Epidermal melanocyte (primary cell): ENCODE data around the gene DBH.

Experiments used
- DNase-seq: peaks from one replicate; pipeline ENCODE4 v3.0.0; 2011; ENCODE audit warnings: low spot score; ENCODE audit not compliant: insufficient read length

The DBH gene

DNA sequence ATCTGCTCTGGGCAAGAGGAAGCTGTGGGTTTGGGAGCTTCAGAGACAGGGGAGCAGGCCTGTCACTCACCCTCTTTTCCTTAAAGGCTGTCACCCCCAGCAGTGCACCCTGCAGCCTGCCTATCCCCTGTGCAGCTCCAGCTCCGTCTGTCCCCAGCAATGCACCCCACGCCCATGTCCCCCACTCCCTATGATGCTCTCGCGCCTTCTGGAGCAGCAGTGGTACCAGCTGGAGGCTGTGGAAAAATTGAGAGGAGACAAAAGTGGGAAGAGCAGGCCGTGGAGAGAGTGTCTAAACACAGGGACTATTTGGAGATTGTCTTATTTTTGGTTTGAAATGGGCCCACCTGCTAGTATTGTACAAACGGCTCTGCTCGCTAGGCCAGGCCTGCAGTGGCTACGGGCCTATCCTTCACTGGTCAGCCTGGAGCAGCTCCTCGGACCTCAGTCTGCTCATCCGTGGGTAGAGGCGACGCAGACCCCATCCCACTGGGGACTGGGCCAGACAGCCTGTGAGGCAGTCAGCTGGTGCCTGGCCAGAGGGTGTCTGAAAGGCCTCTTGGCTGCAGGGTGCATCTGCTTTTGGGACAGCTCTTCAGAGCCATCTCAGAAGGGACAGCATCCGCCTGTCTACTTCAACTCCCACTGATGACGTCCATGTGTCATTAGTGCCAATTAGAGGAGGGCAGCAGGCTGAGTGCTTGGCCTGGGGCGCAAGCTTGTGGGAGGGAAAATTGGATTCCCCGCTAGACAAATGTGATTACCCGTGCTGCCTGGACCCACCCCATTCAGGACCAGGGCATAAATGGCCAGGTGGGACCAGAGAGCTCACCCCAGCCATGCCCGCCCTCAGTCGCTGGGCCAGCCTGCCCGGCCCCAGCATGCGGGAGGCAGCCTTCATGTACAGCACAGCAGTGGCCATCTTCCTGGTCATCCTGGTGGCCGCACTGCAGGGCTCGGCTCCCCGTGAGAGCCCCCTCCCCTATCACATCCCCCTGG lies at the start of gene DBH:
Gene DBH, plus strand, starts transcription at position 831 of the 999 bp plus-strand sequence. Its CDS starts 9 bp downstream, at position 840.
- no peak for DNase-seq

DNA sequence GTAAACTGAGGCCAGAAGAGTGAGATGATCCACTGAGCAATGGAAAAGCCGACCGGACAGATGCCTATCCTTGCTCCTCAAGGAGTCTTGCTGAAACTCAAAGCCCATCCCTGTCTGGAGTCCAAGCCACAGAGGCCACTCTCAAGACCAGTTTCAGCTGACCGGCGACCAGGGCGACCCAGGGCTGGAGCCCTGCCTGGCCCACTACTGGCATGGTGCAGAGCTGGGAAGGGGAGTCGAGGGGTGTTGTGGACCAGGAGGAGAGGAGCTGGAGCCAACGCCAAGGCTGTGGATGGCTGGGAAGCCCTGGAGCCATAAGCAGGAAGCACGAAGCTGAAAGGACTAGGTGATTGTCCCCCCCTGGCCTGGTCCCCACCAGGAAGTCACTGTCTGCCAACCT lies 49.1 kb upstream of the DBH start:
- DNase-seq: no peak

DNA sequence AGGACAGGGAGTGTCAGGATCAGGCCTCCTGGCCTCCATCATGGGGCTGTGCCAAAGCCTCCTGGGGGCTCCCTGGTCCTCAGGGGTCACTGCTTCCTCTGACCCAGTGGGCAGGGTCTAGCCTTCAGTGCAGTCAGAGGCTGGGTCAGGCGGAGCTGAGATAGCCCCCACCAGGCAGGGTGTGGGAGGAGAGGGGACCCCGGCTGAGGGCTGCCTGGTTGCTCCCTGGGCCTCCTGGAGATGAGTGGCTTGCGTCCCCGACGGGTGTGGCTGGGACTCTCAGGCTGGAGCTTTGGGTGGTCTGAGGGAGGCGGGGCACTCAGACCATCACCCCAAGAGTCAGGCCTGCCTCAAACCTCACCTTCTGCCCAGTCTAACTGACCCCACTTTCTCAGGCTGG lies 48.7 kb upstream of the DBH start:
- no peak for DNase-seq

DNA sequence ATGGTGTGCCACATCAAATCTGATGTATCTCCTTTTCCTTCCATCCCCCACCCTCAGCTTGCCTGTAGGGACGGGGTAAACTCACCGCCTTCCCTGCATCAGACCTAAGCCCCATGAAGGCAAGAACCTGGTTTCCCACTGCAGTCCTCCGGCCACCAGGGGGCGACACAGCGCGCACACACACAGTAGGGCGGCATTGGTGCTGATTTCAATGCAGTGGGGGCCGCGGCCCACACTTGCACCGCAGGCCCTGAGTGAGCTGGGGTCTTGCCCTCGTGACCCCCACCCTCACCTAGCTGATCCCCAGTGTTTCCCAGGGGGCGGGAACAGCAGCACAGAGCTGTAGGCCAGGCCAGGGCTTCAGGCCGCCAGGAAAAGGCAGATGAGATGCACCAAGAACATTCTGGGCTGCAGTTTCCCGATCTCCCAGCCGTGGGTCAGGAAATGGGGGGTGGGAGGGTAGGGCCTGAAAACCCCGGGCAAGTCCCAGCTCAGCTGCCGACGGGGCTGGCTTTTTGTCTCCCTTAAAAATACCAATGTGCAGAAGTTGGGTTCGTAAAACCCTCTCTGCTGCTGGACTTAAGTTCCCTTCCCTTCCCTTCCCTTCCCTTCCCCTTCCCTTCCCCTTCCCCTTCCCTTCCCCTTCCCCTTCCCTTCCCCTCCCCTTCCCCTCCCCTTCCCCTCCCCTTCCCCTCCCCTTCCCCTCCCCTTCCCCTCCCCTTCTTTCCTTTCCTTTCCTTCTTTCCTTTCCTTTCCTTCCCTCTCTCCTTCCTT lies 46.5 kb upstream of the DBH start:
- no peak for DNase-seq

DNA sequence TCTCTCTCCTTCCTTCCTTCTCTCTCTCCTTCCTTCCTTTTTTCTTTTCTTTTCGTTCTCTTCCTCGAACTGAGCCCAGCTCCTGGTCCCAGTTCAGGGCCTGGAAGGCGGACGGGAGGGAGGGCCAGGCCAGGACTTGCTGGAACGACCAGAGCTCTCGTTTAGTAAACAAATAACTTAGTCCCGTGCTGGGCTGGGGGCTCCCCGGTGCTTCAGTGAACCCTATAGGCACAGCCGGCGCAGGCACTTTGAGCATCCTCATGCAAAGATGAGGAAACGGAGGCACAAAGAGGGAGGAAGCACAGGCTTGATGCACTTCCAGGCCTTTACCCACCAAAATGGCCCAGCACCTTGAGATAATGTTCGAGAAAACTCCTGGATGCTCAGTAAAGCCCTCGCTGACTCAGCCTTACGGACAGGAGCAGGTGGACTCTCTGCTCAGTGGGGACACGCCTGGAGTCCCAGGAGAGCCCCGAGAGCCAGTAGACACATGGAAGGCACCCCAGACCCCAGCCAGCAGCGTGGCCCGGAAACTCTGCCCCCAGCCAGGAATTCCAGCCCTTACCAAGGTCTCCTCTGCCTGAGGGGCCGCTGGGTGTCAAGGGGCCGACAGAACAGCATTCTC lies 45.8 kb upstream of the DBH start:
- no peak for DNase-seq

DNA sequence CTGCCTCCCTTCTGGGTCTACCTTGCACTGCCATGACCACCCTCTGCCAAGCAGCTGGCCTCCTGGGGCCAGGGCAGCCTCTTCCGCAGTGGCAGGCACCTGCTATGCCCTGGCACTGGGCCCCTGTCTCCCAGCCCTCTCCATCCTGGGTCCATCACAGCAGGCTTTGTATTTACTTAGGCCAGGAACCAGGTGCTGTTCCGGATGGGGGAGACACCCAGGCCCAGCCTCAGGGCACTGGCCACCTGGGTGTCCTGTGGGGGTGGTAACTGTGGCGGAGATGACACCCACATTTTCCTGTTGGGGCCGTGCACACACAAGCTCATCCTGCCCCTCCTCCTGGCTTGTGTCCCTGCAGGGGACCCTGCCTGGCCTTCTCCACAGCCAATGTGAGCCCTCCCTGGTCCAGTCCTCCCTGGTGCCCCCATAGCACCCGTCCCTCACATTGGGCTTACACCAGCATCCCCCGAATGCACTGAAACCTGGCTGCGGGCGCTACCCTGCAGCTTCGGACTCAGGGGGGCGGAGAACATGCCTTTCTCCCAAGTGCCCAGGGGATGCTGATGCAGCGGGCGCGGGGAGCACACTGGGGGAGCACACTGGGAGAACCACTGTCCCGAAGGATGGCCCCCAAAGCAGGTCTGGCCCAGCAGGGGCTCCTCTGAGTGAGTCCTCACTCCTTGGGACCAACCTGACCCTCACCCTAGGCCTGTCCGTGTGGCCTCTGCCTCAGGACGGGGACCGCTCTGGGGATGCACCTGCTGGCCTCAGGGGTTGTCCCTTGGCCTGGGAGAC lies 44.9 kb upstream of the DBH start:
- DNase-seq: no peak

DNA sequence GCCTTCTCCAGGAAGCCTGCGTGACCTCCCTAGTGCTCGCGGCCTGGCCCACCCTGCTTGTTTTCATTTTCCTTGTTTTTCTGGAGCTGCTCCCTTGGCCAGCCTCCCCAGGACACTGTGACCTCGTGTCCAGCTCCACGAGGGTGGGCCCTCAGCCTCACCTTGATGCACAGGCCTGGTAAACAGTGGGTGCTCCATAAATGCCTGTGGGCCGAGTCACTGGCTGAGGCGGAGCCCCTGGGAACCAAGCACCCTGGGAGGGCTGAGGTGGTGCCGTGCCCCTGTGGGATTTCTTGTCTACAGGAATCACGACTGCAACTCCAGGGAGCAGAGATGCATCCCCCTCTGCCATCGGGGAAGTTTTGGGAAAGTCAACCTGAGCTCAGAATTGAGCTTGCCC lies 44.2 kb upstream of the DBH start:
- DNase-seq: no peak

DNA sequence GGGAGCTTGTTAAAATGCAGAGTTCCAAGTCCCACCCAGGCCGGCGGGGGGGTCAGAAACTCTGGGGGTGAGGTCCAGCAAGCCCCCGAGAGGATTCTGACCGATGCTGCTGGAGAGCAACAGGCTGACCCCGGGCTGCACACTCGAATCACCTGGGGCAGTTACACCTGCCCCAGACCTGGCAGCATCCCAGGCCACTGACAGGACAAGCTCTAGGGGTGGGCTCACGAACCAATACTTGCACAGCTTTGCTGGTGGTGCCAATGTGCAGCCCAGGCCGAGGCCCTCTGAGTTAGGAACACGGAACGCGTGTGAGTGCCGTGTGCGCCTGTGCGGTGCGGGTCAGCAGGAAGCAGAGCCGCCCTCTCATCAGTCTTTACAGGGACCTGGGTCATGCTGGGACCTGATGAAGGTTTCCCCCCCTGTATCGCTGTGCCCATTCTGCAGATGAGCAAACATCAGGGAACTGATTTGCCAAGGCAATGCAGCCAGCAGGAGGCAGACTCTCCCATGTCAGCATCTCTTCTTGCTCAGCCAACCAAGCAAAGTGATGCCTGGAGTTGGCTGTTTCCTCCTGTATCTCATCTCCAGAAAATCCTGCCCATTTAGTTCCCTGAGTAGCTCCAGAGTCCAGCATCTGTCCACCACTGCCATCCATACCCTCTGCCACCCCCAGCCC lies 43.3 kb upstream of the DBH start:
- no peak for DNase-seq

DNA sequence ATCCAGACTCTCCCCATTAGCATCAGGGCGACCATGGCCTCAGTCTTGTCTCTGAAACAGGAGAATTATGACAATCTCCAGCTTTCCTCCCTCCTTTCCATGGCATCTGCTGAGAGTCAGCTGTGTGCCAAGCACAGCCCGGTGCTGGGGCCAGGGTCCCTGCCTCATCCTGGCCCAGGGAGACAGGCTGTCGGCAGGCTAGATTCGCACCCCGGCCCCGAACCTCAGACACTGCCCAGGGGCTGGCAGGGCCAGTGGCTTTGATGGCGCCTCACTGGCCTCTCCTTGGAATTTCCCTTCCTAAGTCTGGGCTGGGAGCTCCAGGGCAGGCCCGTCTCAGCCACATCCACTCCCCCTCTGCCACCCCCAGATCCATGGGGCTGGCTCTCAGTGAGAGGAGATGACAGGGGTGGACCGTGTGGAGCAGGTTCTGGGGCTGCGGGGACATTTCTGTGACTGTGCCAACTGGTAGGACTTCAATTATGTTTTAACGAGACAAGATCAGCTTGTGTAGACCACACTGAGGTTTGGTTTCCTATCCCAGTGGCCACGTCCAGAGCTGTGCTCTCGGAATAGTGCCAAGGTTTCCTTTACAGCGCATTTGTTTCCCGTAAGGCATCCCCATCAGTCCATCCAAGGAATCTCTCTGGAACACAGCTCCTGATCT lies 42.4 kb upstream of the DBH start:
- DNase-seq: no peak

DNA sequence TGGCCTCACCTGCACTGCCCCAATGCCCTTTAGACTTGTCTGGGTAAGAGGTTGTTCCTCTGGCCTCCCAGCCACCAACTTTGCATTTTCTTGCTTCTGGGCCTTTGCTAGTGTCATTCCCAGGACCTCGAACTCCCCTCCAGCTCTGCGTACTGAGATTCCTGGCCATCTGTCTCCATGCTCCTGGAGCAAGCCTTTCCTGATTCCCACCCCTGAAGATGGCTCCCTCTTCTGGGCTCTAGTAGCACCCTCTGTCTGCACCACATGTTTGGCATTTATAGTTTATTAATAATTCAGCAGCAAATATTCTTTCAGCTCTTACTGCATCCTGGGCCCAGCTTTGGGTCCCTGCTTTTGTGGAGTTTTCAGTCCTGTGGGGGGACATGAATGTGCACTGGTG lies 41.9 kb upstream of the DBH start:
- DNase-seq: no peak

DNA sequence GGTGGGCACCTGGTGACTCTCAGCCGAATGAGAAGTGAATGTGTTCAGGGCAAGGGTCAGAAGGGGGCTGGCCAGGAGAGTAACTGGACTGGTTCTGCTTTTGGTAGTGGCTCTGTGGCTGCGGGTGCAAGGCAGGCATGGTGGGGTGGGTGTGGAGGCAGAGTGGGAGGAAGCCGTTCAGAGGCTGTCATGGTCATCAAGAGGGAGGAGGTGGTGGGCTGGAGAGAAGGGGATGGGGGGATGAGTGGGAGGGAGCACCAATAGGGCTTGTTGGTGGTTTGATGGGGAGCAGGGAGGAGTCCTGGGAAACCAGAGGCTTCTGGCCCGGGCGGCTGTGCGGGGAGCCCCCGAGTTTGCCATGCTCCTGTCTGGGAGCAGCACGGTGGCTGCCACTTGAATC lies 40.3 kb upstream of the DBH start:
- no peak for DNase-seq

DNA sequence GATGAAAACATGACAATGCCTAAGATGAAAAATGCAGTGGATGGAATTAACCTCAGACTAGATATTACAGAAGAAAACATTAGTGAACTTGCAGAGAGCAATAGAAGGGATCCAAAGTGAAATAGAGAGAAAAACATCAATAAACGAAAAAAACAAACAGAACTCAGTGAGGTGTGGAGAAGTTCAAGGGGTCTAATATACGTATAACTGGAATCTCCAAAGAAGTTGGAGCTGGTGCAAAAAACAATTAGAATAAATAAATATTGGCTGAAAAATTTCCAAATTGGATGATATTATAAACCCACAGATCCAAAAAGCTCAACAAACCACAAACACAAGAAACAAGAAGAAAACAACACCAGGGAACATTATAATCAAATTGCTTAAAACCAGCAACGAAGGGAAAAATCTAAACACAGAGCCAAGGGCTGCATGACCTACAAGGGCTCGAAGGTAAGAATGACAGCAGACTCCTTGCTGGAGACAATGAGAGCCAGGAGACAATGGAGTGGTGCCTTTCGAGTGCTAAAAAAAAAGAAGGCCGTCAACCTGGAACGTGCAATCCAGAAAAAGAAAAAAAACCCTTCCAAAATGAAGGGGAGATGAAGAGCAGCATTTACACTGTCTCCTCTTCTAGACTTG lies 38.7 kb upstream of the DBH start:
- DNase-seq: no peak

DNA sequence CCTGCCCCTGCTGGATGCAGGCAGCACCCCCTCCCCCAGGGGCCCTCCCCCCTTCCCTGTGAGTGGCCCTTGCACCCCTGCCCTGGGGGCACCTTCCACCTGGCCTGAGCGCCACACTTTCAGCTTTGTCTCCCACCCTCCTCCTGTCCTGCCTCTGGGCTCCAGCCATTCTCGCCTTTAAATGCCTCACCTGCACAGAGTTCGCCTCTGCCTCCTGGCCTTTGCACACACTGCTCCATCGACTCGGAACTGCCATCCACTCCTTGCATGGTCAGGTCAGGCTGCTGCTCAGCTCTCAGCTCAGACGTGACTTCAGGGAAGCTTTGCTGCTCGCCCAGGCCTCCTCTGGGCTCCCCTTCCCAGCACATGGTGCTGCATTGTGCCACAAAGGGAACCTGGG lies 37.2 kb upstream of the DBH start:
- no peak for DNase-seq

DNA sequence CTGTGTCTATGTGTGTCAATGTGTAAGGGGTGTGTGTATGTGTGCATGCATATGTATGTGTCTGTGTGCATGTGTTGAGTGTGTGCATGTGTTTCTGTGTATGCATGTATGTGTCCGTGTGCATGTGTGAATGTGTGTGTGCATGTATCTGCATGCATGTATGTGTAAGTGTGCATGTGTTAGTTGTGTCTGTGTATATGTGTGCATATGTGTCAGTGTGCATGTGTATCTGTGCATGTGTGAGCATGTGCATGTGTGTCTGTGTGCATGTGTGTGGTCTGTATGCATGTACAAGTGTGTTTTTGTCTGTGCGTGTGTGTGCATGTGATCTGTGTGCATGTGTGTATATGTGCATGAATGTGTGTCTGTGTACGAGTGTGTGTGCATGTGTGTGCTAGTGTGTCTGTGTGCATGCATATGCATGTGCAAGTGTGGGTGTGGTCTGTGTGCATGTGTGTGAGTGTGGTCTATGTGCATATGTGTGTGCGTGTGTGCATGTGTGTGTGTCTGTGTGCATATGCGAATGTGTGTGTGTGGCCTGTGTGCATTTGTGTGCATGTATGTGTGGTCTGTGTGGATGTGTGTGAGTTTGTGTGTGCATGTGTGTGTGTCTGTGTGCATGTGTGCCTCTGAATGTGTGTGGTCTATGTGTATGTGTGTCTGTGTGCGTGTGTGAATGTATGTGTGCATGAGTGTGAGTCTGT lies 36.5 kb upstream of the DBH start:
- no peak for DNase-seq

DNA sequence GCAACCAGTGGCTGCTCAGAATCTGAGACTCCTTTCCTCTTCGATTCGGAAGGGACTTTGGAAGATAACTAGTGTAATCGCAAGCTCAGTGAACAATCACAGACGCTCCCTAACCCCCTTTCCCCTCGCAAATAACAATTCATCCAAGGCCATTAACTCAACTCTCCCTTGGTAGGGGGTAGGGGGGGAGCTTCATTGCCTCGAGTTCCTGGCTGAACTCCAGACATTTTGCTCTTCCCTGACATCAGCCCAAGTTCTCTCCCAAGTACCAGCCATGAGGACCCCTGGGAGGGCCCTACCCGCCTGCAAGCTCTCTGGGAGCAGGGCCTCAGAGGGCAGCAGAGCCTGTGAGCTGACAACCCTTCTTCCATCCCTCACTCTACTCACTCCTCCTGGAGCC lies 35.4 kb upstream of the DBH start:
- DNase-seq: no peak

DNA sequence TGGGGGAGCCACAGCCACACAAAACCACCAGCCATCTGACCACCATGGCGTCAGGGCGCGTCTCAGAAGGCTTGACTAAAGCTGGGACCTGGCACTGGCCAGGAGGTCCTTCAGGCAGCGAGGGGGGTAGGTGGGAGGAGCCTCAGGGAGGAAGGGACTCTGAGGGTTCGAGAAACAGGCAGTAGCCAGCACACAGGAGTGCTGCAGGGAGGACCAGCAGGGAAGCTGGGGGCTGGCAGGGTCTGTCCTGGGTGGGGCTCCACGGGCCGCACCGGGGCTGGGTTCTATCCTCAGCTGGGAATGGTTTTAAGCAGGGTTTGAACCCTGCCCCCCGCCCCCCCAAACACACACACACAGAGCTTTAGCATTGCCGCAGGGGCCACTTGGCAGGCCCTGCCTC lies 34.4 kb upstream of the DBH start:
- DNase-seq: no peak

DNA sequence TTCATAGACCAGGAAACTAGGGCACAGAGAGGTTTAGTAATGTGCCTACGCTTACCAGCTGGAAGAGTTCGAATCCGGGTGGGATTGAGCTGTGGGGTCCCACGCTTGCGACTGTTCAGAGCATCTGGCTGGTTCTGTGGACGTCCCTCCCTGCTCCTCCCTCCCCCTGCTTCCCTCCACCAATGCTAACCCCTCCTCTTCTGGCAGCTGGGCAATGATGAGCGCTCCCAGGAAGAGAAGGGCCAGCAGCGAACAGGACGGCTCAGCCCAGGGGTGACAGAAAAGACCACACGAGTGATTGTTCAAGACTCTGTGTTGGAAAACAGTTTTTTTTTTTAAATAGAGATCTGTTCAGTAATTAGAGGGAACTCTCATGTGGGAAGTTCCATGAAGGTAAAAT lies 33.9 kb upstream of the DBH start:
- DNase-seq: no peak

DNA sequence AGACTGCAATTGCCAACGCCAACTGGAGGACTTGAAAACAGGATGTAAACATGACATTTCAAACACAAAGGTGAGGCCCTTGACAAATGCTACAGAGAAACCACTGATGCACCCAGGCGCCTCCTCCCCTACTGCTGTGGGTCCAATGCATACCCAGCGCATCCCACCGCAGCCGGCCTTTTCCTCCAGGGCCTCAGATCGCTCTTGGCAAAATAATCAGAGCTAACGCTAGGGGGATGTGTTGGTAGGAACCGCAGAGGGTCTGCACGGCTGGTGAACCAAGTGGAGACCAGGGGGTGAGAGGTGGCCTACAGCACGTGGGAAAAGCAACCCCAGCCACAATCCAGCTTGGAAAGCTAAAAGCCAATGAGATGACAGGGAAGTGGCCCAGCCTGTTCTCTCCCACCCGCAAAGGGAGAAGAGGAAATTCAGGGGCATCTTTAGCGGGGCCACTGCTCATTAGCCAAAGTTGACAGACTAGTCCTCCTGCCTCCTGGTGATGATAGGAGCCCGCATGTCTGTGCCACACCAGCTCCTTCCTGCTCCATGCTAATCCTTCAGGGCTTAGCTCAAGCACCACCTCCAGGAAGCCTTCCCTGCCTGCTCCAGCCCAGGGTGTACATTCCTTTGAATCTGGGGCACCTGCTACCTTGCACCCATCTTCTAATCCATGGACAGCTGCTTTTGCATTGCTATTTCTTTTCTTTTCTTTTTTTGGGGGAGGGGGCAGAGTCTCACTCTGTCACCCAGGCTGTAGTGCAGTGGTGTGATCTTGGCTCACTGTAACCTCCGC lies 32.8 kb upstream of the DBH start:
- no peak for DNase-seq
